ENCODE measurements around the gene CYP46A1.

The CYP46A1 gene

DNA sequence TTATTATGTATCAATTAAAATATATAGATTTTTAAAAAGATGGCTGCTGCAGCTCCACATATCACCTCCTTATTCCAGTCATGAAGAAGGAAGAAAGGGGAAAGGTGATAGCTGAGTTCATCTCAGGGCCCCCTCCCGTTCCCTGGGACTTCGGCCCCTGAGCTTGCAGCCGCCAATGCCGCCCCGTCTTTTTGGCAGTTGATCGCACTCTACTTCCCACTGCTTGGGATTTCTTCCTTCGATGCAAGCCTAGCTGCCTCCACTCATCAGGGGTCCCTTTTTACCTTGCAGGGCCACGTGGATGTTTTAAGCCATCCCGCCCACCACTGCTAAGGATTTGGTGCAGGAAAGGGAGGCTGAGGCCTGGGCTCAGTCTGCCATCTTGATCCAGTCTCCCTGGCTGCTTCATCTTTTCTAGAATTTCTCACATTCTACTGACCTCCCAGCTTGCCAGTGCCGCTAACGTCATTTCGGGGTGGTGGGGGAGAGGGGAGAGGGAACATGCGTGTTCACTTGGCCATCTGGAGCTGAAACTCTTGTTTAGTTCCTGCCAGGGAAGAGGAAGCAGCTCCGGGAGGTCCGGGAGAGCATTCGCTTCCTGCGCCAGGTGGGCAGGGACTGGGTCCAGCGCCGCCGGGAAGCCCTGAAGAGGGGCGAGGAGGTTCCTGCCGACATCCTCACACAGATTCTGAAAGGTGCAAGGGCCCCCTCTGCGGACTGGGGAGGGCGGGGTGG is 31.3 kb downstream of the CYP46A1 start:
- DNase-seq (ENCODE audit: low read depth) = no peak

DNA sequence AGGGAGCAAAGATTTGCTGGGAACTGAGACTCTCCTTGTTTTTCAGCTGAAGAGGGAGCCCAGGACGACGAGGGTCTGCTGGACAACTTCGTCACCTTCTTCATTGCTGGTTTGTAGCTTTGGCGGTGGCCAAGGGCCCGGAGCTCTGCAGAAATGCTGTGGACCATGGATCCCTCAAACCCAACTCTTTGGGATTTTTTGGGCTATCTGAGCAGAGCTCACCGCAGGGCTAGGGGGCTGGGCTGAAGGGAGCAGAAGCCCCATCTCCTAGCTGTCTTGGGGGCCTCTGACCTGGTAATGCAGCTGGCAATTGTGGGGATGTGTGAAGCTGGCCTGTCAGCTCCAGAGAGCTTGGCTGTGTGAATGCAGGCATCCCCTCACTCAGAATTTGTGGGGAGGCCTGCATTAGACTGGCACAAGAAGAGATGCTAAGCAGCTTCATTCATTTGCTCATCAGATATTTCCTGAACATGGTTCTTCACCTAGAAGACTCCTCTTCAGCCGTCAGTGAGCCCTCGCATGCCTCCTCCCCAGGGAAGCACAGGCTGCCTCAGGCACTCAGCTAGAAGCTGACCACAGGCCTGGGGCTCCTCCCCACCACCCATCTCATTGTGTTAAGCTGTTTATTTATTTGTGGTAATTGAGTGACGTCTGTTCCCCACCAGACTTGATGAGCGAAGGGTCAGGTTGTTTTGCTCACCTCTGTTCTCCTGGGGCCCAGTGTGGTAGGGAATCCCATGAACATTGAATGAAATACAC is 32.2 kb downstream of the CYP46A1 start:
- no peak for DNase-seq (ENCODE audit: low read depth)

DNA sequence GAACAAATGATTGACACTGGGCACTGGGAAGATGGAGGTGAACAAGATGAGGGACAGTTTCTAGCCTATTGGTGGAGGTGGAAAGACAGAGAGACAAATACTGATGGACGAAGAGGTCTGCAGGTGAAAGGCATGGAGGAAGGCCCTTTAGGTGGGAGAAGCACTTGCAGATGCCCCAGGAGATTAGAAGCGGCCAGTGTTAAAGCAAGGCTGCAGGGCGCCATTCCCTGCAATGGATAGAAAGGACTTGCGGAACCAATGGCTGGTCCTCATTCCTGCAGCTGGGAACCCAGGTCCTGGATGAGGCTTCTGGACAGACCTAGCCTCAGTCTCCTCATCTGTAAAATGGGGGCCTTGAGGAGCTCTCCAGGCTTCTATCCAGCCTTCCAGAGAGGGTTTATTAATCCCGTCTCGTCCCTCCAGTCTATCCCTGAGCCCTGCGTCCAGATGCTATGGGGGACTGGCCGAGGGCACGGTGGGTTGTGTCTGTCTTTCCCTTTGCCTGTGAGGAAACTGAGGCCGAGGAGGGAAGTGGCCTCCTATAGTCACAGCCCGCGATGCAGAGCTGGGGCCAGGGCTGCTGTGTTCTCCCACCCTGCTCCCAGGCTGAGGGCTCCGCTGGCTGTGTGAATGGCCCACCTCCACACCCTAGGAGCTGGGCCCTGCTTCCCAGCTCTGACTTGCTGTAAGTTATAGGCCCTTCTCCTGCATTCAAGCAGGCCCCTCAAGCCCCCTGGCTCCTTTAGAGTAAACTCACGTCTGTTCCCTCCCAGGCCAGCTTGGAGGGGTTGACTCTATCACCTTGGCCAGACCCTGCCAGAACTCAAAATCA is 33.0 kb downstream of the CYP46A1 start:
- DNase-seq (ENCODE audit: low read depth) = no peak

DNA sequence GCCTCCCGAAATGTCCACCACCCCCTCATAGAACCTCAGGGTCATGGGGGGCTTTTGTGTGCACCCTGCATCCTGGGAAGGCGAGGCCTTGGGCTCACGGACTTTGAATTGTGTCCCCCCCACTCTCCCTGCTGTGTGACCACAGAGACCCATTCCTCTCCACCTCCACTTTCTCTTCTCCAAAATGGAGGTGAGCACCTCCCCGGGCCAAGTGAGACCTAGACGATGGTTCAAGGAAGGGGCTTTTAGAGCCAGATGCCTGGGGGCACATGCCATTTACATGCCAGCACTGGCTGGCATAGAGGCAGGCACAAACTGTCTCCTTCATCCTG is 33.5 kb downstream of the CYP46A1 start:
- no peak for DNase-seq (ENCODE audit: low read depth)

- DNase-seq (ENCODE audit: low read depth) = no peak
These were observed 34.1 kb downstream of the CYP46A1 start for GRCh38 chr14:99718031-99718810.

- DNase-seq (ENCODE audit: low read depth) = no peak
These were observed 34.7 kb downstream of the CYP46A1 start for GRCh38 chr14:99718811-99719192.

DNA sequence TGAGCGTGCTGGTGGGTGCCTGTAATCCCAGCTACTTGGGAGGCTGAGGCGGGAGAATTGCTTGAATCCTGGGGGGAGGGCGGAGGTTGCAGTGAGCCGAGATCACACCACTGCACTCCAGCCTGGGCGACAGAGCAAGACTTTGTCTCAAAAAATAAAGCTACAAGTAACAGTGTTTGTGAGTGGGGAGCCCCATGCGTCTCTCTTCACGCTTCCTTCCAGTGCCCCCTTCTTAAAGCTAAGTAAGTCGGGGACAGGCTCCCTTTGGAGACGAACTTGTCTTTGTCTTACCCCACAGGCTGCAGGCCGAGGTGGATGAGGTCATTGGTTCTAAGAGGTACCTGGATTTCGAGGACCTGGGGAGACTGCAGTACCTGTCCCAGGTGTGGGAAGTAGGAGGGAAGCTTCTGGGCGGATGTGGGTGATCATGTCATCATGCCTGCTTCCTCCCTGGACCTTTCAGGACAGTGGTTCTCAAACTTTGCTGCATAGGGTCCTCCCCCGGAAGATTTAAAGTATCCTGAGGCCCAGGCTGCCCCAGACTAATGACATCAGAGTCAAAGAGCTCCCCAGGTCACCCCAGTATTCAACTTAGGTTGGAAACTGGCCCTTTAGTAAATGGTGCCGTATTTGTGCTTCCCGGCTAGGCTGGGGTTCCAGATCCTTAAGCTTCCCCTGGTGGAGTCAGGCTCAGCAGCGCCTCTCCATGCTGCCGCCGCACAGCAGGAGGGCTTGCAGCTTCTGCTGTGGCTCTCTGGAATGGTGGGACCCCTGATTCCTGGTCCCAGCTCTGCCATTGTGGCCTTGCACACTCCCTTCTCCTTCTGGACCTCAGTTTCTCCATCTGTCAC is 37.1 kb downstream of the CYP46A1 start:
- DNase-seq (ENCODE audit: low read depth) = no peak

DNA sequence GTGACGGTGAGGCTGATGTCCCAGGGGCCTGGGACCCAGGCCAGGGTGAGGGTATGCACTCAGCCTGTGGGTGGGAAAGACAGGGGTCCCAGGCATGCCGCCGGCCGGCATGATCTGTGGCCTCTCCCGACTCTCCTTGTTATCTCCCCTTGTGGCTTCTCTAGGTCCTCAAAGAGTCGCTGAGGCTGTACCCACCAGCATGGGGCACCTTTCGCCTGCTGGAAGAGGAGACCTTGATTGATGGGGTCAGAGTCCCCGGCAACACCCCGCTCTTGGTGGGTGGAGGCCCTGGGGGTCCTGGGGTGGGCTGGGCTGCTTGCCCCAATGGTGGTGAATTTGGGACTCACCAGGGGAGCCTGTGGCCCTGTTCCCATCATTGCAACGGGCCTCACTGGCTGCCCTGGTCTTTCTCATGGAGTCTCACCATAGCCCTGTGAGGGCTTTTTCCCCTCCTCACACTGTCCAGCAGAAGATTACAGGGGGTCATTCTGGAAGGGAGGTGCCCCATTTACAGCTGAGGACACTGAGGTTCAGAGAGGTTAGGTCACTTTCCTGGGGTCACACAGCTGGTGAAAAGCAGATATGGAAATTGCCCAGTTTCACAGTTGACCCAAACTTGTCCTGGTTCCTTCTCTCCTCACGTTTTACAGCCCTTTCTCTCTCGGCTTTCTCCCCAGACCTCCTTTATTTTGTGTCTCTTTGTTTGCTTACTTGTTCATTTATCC is 37.9 kb downstream of the CYP46A1 start:
- DNase-seq (ENCODE audit: low read depth) = no peak

DNA sequence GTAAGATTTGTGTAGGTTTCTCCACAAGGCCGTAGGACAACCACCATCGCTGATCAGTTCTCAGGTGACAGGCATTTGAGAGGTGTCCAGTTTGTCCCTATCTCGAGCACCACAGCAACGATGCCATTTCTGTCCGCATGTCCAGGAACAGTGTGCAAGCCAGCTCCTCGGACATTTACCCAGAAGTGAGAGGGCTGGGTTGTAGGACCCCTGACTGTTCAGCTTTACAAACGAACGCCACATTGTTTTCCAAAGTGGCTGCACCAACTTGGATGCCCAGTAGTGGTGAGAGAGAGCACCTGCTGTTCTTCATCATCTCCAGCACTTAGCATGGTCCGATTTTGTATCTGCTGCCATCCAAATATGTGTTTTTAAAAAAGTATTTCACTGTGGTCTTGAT is 38.6 kb downstream of the CYP46A1 start:
- no peak for DNase-seq (ENCODE audit: low read depth)

- no peak for DNase-seq (ENCODE audit: low read depth)
These were observed 40.2 kb downstream of the CYP46A1 start for GRCh38 chr14:99724196-99724891.

GRCh38 chr14:99724939-99725773 is 41.1 kb downstream of the CYP46A1 start:
- DNase-seq (ENCODE audit: low read depth) = no peak

DNA sequence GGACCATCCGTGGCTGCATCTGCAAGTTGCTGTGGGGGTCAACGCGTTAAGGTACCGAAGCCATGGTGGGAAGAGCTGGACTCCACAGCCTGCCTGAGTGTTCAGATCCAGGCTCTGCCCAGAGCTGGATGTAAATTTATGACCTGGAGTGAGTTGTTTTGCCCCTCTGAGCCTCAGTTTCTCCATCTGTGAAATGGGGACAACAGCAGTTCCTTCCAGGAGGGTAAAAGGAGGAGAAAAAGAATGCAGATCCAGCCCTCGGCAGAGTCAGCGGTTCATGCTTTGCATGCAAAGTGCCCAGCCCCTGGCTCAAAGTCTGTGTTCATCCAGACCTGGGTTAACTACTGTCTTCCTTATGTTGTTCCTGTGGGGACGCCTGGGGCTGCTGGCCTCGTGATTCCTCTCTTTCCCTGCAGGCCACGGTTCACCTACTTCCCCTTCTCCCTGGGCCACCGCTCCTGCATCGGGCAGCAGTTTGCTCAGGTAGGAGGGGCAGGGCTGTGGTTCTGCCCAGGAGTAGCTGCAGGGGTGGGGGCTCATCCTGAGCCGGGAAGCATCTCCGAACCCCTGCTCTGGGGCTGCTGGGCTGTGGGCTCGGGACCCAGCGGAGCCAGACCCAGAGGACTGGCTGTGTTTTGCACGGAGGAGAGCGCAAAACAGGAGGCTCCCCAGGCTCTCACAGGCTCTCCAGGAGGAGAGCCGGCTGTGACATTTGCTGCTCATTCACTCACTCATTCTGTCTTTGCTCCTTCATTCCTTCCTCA is 41.9 kb downstream of the CYP46A1 start:
- DNase-seq (ENCODE audit: low read depth) = no peak

DNA sequence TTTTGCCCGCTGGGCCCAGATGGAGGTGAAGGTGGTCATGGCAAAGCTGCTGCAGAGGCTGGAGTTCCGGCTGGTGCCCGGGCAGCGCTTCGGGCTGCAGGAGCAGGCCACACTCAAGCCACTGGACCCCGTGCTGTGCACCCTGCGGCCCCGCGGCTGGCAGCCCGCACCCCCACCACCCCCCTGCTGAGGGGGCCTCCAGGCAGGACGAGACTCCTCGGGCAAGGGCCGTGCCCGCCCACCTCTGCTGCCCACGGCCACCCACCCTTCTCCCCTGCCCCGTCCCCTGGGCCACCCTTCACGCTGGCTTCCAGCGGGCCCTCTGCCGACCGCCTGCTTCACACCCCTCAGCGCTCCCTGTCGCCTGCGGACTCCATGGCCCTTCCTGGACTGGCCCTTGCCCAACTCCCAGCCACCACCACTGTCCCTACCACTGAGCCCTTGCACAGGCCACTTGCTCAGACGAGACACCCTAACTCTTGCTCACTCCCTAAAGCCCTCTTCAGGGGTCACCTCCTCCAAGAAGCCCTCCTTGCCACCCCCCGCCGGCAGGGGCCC is 42.5 kb downstream of the CYP46A1 start:
- no peak for DNase-seq (ENCODE audit: low read depth)

DNA sequence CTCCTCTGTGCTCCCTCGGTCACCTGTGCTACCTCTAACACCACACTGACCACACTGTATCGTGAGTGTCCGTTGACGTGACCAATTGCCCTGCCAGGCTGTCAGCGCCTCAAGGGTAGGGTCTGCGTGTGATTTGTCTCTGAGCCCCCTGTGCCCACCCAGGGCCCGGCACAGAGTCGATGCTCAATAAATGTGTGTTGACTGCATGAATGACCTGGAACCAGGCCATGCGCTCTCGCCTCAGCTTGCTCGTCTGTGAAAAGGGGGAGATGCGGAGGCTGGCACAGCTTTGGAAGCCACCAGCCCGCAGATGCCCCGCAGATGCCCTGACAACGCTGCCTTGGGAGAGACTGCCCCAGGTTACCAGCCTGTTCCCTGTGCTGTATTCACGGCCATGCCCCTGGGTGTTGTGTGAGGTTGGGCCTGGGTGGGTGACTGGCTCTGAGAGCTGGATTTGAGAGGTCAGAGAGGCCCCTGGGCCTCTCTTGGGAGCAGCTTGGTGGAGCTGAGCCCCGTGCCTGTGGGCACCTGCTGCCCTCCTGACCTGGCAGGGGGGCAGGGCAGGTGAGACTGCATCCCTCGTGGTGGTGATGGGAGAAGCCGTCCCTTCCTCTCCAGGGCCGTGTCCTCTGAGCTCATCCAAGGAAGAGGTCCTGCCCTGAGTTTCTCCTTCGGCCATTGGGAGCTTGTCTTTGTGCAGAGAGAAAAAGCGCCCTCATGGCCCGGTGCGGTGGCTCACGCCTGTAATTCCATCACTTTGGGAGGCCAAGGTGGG is 43.2 kb downstream of the CYP46A1 start:
- no peak for DNase-seq (ENCODE audit: low read depth)

- DNase-seq (ENCODE audit: low read depth) = no peak
These were observed 44.3 kb downstream of the CYP46A1 start for GRCh38 chr14:99728231-99728920.

DNA sequence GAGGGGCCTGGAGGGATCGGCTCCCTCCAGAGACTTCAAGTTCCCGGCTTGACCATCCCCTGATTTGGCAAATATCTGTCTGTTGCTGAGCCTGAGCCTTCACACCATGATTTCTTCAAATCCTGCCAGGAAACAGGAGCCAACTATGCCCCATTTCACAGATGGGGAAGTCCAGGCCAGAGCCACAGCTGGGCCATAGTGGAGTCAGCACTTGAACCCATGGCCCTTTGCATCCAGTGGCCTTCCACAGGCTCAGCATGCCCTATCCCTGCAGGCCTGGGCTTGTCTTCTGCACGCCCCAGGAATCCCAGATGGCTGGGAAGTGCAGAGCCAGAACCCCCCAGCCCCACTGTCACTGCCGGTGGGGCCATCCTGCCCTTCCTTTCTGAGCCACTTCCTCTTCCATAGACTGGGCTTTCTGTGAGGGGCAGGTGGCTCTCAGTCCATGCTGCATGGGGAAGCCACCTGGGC is 44.9 kb downstream of the CYP46A1 start:
- DNase-seq (ENCODE audit: low read depth) = no peak

Measured in non-pigmented ciliary epithelial cell (primary cell).